Uterus (tissue), 2 donors: ENCODE results near the gene CADM2.
"Not testable (repeated sequence)": the region's sequence is repeated elsewhere in the genome, so short reads cannot be mapped to it uniquely, and the experiment has no call there.

Experiments used
- CTCF ChIP-seq, 4 experiments: fragments of 200-600 bp in 2 of 4; fragments of 450-650 bp in 2 of 4; sonication (generic) in 2 of 4; IDR thresholded peaks; one replicate each; pipeline ENCODE4 v1.5.1; 2016 to 2019; ENCODE audit warnings: antibody characterized with exemption in 4 of 4, mild to moderate bottlenecking in 2 of 4, moderate library complexity in 1 of 4
- POLR2A ChIP-seq, 2 donors: fragments of 450-650 bp; IDR thresholded peaks; one replicate each; pipeline ENCODE4 v1.6.1; 2016; ENCODE audit warnings: antibody characterized with exemption in 2 of 2, mild to moderate bottlenecking in 1 of 2, moderate library complexity in 1 of 2

GRCh38 chr3:85504129-85504784, 545.5 kb downstream of the CADM2 start:
- TF ChIP-seq CTCF, POLR2A (IDR thresholded peaks at IDR 0.05): not testable (repeated sequence)
